K562 (cell line): ENCODE results near the gene MFN1. TPM values are rescaled to one million over a fixed set of nuclear protein-coding genes. Genes with fewer than 3 reads are reported as not detected.
A peak's percentile ranks its signal among the peaks of the same experiment; 100 is the strongest.

Experiments
- CBFB ChIP-seq: sonication (generic); formaldehyde crosslinking; IDR thresholded peaks from 2 replicates; pipeline ENCODE4 v1.4.0; 2020; ENCODE audit warnings: mild to moderate bottlenecking, missing genetic modification reagents
- DEAF1 ChIP-seq: fragments of 450-650 bp; formaldehyde crosslinking; IDR thresholded peaks from 2 replicates; pipeline ENCODE4 v1.4.0; 2020; ENCODE audit warnings: mild to moderate bottlenecking, moderate library complexity
- SOX6 ChIP-seq: fragments of 450-650 bp; IDR thresholded peaks from 2 replicates; pipeline ENCODE4 v1.6.1; 2014; ENCODE audit warnings: mild to moderate bottlenecking
- ZBTB40 ChIP-seq, 2 experiments: fragments of 450-650 bp in 1 of 2; sonication (generic) in 1 of 2; formaldehyde crosslinking in 1 of 2; IDR thresholded peaks; 2 replicates each; pipeline versions ENCODE4 v1.7.1 to v1.9.0; 2016 to 2022; ENCODE audit warnings: inconsistent platforms in 1 of 2, mild to moderate bottlenecking in 1 of 2, missing genetic modification reagents in 1 of 2
- ZNF232 ChIP-seq: sonication (generic); formaldehyde crosslinking; IDR thresholded peaks from 2 replicates; pipeline ENCODE4 v1.8.0; 2022; ENCODE audit warnings: mild to moderate bottlenecking, missing genetic modification reagents
- polyA plus RNA-seq, 8 experiments: library from polyadenylated mRNA; depleted of rRNA in 4 of 8; stranded (reverse) in 5 of 8; unstranded in 3 of 8; fragments of >200 nt; fragmentation: Nextera tagmentation in 2 of 8; fragmentation: Illumina TruSeq in 1 of 8; extraction: Ambion mirVana in 2 of 8; extraction: Trizol in 1 of 8; gene quantifications; 2 replicates each; pipeline versions ENCODE4 v1.2.1 to v1.2.3, GENCODE V29; 2011 to 2014; ENCODE audit warnings: inconsistent platforms in 1 of 8, missing spikeins in 1 of 8
- total RNA-seq, 7 experiments: library from RNA; depleted of rRNA in 6 of 7; stranded (reverse); fragments of >200 nt in 6 of 7; fragmentation: Illumina TruSeq in 2 of 7; extraction: Trizol in 2 of 7; gene quantifications; 2 replicates each; pipeline versions ENCODE4 v1.2.1 to v1.2.3, GENCODE V29; 2011 to 2021; ENCODE audit warnings: low replicate concordance in 1 of 7
- TF ChIP-seq, protein P1 (sequence below): sonication (generic); formaldehyde crosslinking; IDR thresholded peaks from 2 replicates; pipeline ENCODE4 v1.8.1; 2023; ENCODE audit warnings: mild to moderate bottlenecking, missing genetic modification reagents
- TF ChIP-seq, protein P2 (sequence below): fragments of 250-450 bp; sonication (Bioruptor Pico); IDR thresholded peaks from 2 replicates; pipeline ENCODE4 v1.4.0; 2020; ENCODE audit warnings: borderline replicate concordance

The MFN1 gene
- total and polyA plus RNA-seq, 9 of the 15 experiments (the other 6 are each of a cell fraction or from before 2014, with no cell fraction given) = 10.5 to 42.7 (median 22.6) TPM

DNA sequence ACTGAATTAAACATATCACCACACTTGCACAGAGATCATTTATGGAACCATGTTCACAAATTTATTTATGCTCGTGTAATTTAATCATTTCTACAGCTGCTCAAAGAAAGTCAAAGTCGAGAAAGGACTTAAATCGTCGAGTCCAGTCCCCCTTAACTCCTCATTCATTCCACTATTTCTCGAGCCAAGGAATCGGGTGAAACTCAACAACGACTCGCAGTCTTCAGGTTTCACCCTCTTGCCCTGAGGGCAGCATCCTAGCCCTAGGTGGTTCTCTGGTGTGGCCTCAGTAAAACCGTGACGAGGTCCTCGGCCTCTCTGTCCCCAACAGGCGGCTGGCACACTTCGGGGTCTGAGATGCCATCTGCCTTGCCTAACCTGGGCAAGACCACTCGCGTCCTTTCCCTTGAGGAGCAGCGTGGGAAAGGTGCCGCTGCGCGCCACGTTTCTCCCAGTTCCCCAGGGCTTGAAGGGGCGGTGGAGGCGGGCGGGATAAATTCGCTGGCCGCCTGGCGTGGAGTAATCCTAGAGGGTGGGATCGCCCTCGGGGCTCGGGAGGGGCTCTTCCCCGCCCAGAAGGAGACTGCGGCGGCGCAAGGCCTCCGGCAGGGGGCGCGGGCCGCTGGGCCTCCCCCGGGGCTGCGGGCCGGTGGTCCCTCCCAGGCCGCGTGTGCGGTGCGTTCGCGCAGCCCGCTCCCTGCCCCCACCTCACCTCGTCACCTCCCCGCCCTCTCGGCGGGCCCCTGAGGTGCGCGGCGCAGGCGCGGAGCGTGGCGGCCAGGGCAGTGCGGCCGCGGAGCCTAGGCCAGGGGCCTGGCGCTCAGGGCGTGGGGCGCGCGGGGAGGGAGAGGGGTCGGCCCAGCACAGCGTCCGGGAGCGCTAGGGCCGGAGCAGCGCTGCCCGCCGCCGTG is 25.0 kb upstream of the MFN1 start, which contains the start of gene ZNF639 (continued):
- 0 out of 2 replicates have a peak, but pooled peaks have one; percentile 27 for TF ChIP-seq DEAF1 (CRISPR knock-in tag)
- TF ChIP-seq, protein P1, sequence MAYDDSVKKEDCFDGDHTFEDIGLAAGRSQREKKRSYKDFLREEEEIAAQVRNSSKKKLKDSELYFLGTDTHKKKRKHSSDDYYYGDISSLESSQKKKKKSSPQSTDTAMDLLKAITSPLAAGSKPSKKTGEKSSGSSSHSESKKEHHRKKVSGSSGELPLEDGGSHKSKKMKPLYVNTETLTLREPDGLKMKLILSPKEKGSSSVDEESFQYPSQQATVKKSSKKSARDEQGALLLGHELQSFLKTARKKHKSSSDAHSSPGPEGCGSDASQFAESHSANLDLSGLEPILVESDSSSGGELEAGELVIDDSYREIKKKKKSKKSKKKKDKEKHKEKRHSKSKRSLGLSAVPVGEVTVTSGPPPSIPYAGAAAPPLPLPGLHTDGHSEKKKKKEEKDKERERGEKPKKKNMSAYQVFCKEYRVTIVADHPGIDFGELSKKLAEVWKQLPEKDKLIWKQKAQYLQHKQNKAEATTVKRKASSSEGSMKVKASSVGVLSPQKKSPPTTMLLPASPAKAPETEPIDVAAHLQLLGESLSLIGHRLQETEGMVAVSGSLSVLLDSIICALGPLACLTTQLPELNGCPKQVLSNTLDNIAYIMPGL (CRISPR knock-in tag) = peak; percentile 94
- TF ChIP-seq, protein P2, sequence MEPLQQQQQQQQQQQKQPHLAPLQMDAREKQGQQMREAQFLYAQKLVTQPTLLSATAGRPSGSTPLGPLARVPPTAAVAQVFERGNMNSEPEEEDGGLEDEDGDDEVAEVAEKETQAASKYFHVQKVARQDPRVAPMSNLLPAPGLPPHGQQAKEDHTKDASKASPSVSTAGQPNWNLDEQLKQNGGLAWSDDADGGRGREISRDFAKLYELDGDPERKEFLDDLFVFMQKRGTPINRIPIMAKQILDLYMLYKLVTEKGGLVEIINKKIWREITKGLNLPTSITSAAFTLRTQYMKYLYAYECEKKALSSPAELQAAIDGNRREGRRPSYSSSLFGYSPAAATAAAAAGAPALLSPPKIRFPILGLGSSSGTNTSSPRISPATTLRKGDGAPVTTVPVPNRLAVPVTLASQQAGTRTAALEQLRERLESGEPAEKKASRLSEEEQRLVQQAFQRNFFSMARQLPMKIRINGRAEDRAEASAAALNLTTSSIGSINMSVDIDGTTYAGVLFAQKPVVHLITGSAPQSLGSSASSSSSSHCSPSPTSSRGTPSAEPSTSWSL = no peak
- TF ChIP-seq ZBTB40 (IDR thresholded peaks at IDR 0.05) = peak; percentile 38; the same call in 1 of the 2 replicates
- TF ChIP-seq ZBTB40 (CRISPR knock-in tag; IDR thresholded peaks at IDR 0.05) = no peak
- TF ChIP-seq SOX6 = peak; percentile 41; the same call in 1 of the 2 replicates
- TF ChIP-seq CBFB (CRISPR knock-in tag) = peak; percentile 36; the same call in 1 of the 2 replicates
- peak; percentile 95 for TF ChIP-seq ZNF232 (CRISPR knock-in tag)
